H1 (cell line): ENCODE measurements around the gene GINS3. TPM values are rescaled to one million over a fixed set of nuclear protein-coding genes. Genes with fewer than 3 reads are reported as not detected.

ENCODE experiments used
- GABPA ChIP-seq: IDR thresholded peaks from 2 replicates; pipeline ENCODE4 v1.6.1; 2011; ENCODE audit warnings: mild to moderate bottlenecking, low read length, moderate library complexity, borderline replicate concordance; ENCODE audit not compliant: insufficient read depth
- MAFK ChIP-seq: IDR thresholded peaks from 2 replicates; pipeline ENCODE4 v1.6.1; 2012; ENCODE audit warnings: low read depth, mild to moderate bottlenecking, improper control_type of control experiment, low read length
- NANOG ChIP-seq: IDR thresholded peaks from 2 replicates; pipeline ENCODE4 v1.6.1; 2011; ENCODE audit warnings: low read length, low read depth, mild to moderate bottlenecking, inconsistent platforms; ENCODE audit not compliant: insufficient read depth, poor library complexity, severe bottlenecking
- RFX5 ChIP-seq: IDR thresholded peaks from 2 replicates; pipeline ENCODE4 v1.6.1; 2011; ENCODE audit warnings: low read depth, low read length, improper control_type of control experiment, borderline replicate concordance
- RNF2 ChIP-seq: fragments of 200-900, 300-1000 bp; sonication (generic); IDR thresholded peaks from 2 replicates; pipeline ENCODE4 v1.7.1; 2016; ENCODE audit warnings: borderline replicate concordance, low read depth, mild to moderate bottlenecking, antibody characterized with exemption, low read length; ENCODE audit not compliant: poor library complexity, severe bottlenecking; ENCODE audit errors: missing control alignments
- SAP30 ChIP-seq: fragments of 300-600 bp; sonication (generic); IDR thresholded peaks from 2 replicates; pipeline ENCODE4 v1.7.1; 2012; ENCODE audit warnings: low read length, moderate library complexity, mild to moderate bottlenecking, inconsistent platforms; ENCODE audit not compliant: insufficient read depth, insufficient replicate concordance
- SP4 ChIP-seq: IDR thresholded peaks from 2 replicates; pipeline ENCODE4 v1.6.1; 2012; ENCODE audit warnings: low read length, inconsistent platforms
- TAF7 ChIP-seq: optimal IDR thresholded peaks from 2 replicates; pipeline ENCODE3; 2011; ENCODE audit warnings: low read depth, mild to moderate bottlenecking, inconsistent platforms, low read length, moderate library complexity, borderline replicate concordance
- YY1 ChIP-seq: IDR thresholded peaks from 2 replicates; pipeline ENCODE4 v1.6.1; 2011; ENCODE audit warnings: low read depth, mild to moderate bottlenecking, low read length
- polyA plus RNA-seq, 7 experiments: library from polyadenylated mRNA; depleted of rRNA in 3 of 7; stranded (reverse) in 5 of 7; unstranded in 2 of 7; fragments of >200 nt in 5 of 7; fragments of 200-250 nt in 2 of 7; gene quantifications; 1 replicate in 5 of 7; 2 replicates in 1 of 7; 4 replicates in 1 of 7; pipeline versions ENCODE4 v1.2.1 to v1.2.3, GENCODE V29; 2011 to 2013; ENCODE audit warnings: missing spikeins in 2 of 7, mixed read lengths in 2 of 7
- total RNA-seq: library from RNA; stranded (reverse); fragmentation: NEBNext Ultra II Directional; extraction: Animal tissue kit (Norgen Biotek cat#: 25700); gene quantifications from 2 replicates; pipeline ENCODE4 v1.2.1, GENCODE V29; 2021
- TF ChIP-seq, protein P1 (sequence below): fragments of 300-600 bp; sonication (generic); IDR thresholded peaks from 2 replicates; pipeline ENCODE4 v1.7.1; 2012; ENCODE audit warnings: low read length, moderate library complexity, mild to moderate bottlenecking, inconsistent platforms; ENCODE audit not compliant: insufficient replicate concordance

The GINS3 gene
- total and polyA plus RNA-seq, 2 of the 8 experiments (the other 6 are each of a cell fraction or from before 2014, with no cell fraction given): 12.9 to 15.4 TPM

DNA sequence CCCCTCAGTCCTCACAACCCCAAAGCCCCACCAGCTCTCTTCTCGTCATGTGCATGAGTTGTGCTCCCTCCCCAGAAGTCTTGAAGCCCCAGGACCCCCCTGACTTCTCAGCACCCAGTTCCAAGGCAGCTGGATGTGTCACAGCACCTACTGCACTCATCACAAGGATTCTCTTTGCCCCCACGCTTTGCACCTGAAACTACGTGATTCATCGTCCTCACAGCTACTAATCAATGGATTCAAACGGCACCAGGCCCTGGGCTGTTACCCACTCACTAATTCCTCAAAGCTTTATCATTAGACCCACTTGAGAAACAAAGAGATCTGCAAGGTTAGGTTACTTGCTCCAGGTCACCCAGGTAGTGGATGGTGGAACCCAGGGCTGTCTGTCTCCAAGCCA lies 62.6 kb downstream of the GINS3 start (continued):
- TF ChIP-seq, protein P1, sequence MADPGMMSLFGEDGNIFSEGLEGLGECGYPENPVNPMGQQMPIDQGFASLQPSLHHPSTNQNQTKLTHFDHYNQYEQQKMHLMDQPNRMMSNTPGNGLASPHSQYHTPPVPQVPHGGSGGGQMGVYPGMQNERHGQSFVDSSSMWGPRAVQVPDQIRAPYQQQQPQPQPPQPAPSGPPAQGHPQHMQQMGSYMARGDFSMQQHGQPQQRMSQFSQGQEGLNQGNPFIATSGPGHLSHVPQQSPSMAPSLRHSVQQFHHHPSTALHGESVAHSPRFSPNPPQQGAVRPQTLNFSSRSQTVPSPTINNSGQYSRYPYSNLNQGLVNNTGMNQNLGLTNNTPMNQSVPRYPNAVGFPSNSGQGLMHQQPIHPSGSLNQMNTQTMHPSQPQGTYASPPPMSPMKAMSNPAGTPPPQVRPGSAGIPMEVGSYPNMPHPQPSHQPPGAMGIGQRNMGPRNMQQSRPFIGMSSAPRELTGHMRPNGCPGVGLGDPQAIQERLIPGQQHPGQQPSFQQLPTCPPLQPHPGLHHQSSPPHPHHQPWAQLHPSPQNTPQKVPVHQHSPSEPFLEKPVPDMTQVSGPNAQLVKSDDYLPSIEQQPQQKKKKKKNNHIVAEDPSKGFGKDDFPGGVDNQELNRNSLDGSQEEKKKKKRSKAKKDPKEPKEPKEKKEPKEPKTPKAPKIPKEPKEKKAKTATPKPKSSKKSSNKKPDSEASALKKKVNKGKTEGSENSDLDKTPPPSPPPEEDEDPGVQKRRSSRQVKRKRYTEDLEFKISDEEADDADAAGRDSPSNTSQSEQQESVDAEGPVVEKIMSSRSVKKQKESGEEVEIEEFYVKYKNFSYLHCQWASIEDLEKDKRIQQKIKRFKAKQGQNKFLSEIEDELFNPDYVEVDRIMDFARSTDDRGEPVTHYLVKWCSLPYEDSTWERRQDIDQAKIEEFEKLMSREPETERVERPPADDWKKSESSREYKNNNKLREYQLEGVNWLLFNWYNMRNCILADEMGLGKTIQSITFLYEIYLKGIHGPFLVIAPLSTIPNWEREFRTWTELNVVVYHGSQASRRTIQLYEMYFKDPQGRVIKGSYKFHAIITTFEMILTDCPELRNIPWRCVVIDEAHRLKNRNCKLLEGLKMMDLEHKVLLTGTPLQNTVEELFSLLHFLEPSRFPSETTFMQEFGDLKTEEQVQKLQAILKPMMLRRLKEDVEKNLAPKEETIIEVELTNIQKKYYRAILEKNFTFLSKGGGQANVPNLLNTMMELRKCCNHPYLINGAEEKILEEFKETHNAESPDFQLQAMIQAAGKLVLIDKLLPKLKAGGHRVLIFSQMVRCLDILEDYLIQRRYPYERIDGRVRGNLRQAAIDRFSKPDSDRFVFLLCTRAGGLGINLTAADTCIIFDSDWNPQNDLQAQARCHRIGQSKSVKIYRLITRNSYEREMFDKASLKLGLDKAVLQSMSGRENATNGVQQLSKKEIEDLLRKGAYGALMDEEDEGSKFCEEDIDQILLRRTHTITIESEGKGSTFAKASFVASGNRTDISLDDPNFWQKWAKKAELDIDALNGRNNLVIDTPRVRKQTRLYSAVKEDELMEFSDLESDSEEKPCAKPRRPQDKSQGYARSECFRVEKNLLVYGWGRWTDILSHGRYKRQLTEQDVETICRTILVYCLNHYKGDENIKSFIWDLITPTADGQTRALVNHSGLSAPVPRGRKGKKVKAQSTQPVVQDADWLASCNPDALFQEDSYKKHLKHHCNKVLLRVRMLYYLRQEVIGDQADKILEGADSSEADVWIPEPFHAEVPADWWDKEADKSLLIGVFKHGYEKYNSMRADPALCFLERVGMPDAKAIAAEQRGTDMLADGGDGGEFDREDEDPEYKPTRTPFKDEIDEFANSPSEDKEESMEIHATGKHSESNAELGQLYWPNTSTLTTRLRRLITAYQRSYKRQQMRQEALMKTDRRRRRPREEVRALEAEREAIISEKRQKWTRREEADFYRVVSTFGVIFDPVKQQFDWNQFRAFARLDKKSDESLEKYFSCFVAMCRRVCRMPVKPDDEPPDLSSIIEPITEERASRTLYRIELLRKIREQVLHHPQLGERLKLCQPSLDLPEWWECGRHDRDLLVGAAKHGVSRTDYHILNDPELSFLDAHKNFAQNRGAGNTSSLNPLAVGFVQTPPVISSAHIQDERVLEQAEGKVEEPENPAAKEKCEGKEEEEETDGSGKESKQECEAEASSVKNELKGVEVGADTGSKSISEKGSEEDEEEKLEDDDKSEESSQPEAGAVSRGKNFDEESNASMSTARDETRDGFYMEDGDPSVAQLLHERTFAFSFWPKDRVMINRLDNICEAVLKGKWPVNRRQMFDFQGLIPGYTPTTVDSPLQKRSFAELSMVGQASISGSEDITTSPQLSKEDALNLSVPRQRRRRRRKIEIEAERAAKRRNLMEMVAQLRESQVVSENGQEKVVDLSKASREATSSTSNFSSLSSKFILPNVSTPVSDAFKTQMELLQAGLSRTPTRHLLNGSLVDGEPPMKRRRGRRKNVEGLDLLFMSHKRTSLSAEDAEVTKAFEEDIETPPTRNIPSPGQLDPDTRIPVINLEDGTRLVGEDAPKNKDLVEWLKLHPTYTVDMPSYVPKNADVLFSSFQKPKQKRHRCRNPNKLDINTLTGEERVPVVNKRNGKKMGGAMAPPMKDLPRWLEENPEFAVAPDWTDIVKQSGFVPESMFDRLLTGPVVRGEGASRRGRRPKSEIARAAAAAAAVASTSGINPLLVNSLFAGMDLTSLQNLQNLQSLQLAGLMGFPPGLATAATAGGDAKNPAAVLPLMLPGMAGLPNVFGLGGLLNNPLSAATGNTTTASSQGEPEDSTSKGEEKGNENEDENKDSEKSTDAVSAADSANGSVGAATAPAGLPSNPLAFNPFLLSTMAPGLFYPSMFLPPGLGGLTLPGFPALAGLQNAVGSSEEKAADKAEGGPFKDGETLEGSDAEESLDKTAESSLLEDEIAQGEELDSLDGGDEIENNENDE: no peak
- no peak for TF ChIP-seq RNF2
- no peak for TF ChIP-seq SAP30
- no peak for TF ChIP-seq SP4
- TF ChIP-seq MAFK: no peak
- TF ChIP-seq NANOG: no peak
- no peak for TF ChIP-seq RFX5
- no peak for TF ChIP-seq GABPA
- no peak for TF ChIP-seq TAF7
- TF ChIP-seq YY1: no peak
